NOMO-1 treated with DMSO at 0.1 percent for 48 hours (cell line): ENCODE measurements around the gene CBFB.
"Not testable (repeated sequence)": the region's sequence is repeated elsewhere in the genome, so short reads cannot be mapped to it uniquely, and the experiment has no call there.

ENCODE experiments used
- DNase-seq: peaks from one replicate; lab custom pipeline; 2025; ENCODE audit not compliant: unreplicated experiment; lab: John Stamatoyannopoulos, UW

CBFB gene

GRCh38 chr16:67040906-67041305 is 12.0 kb downstream of the CBFB start:
- no peak for DNase-seq

GRCh38 chr16:67041520-67041919 is 12.6 kb downstream of the CBFB start:
- DNase-seq = not testable (repeated sequence)

- no peak for DNase-seq
These were observed 14.5 kb downstream of the CBFB start for GRCh38 chr16:67043420-67043819.

GRCh38 chr16:67050796-67051195 is 21.8 kb downstream of the CBFB start:
- no peak for DNase-seq

GRCh38 chr16:67052399-67052798 is 23.4 kb downstream of the CBFB start:
- DNase-seq = no peak

GRCh38 chr16:67053767-67054334 is 24.9 kb downstream of the CBFB start:
- no peak for DNase-seq

- DNase-seq = no peak
These were observed 26.0 kb downstream of the CBFB start for GRCh38 chr16:67054901-67055300.

GRCh38 chr16:67055712-67056487 is 27.0 kb downstream of the CBFB start:
- DNase-seq = peak; percentile 3

GRCh38 chr16:67063008-67063407 is 34.1 kb downstream of the CBFB start:
- DNase-seq = no peak

- DNase-seq = no peak
These were observed 39.3 kb downstream of the CBFB start for GRCh38 chr16:67068212-67068753.

- no peak for DNase-seq
These were observed 42.6 kb downstream of the CBFB start for GRCh38 chr16:67071476-67072048.

- DNase-seq = no peak
These were observed 46.4 kb downstream of the CBFB start for GRCh38 chr16:67075331-67075730.

- no peak for DNase-seq
These were observed 48.9 kb downstream of the CBFB start for GRCh38 chr16:67077871-67078270.

GRCh38 chr16:67082100-67082499 is 53.2 kb downstream of the CBFB start:
- DNase-seq = no peak

GRCh38 chr16:67082891-67083290 is 53.9 kb downstream of the CBFB start:
- DNase-seq = no peak

- peak; percentile 84 for DNase-seq
These were observed 55.5 kb downstream of the CBFB start for GRCh38 chr16:67084345-67085028.

GRCh38 chr16:67086822-67087221 is 57.9 kb downstream of the CBFB start:
- DNase-seq = no peak

GRCh38 chr16:67087291-67087690 is 58.3 kb downstream of the CBFB start:
- DNase-seq = no peak

- DNase-seq = no peak
These were observed 58.9 kb downstream of the CBFB start for GRCh38 chr16:67087803-67088202.

GRCh38 chr16:67088551-67088950 is 59.6 kb downstream of the CBFB start:
- no peak for DNase-seq

GRCh38 chr16:67089101-67089500 is 60.2 kb downstream of the CBFB start:
- DNase-seq = no peak
